Heart left ventricle (tissue), 16 donors: ENCODE results near the gene RPS27L. TPM values are rescaled to one million over a fixed set of nuclear protein-coding genes. Genes with fewer than 3 reads are reported as not detected.

ENCODE experiments used
- ATAC-seq, 4 donors: fragments of 200-7000 bp; cut with Tn5 transposase; one replicate each; pipeline ENCODE4 v1.9.1; 2020 to 2022; ENCODE audit warnings: moderate library complexity in 4 of 4, mild to moderate bottlenecking in 3 of 4, moderate number of reproducible peaks in 1 of 4
- DNase-seq, 5 donors: peaks; one replicate each; pipeline ENCODE4 v3.0.0-alpha.2; 2020
- H3K27ac ChIP-seq, 12 donors: fragments of 200-600 bp; sonication (generic) in 4 of 12; one replicate each; pipeline versions ENCODE4 v1.5.0 to v1.8.0; 2016 to 2022; ENCODE audit warnings: mild to moderate bottlenecking in 2 of 12
- H3K27me3 ChIP-seq, 9 donors: fragments of 200-600 bp; sonication (generic) in 2 of 9; one replicate each; pipeline versions ENCODE4 v1.5.1 to v1.8.0; 2016 to 2022; ENCODE audit warnings: mild to moderate bottlenecking in 3 of 9
- H3K36me3 ChIP-seq, 9 donors: fragments of 200-600 bp; sonication (generic) in 2 of 9; one replicate each; pipeline versions ENCODE4 v1.5.0 to v1.8.0; 2018 to 2022; ENCODE audit warnings: mild to moderate bottlenecking in 2 of 9
- H3K4me1 ChIP-seq, 12 donors: fragments of 200-600 bp; sonication (generic) in 4 of 12; one replicate each; pipeline versions ENCODE4 v1.5.0 to v1.8.0; 2016 to 2022; ENCODE audit warnings: mild to moderate bottlenecking in 3 of 12
- H3K4me3 ChIP-seq, 12 donors: fragments of 200-600 bp; sonication (generic) in 4 of 12; one replicate each; pipeline versions ENCODE4 v1.5.0 to v1.8.0; 2017 to 2022; ENCODE audit warnings: mild to moderate bottlenecking in 9 of 12, moderate library complexity in 4 of 12
- H3K9me3 ChIP-seq, 12 donors: fragments of 200-600 bp; sonication (generic) in 4 of 12; one replicate each; pipeline versions ENCODE4 v1.5.0 to v1.8.0; 2016 to 2022; ENCODE audit warnings: mild to moderate bottlenecking in 1 of 12
- POLR2A ChIP-seq, 2 donors: fragments of 450-650 bp; IDR thresholded peaks; one replicate each; pipeline ENCODE4 v1.6.1; 2017; ENCODE audit warnings: antibody characterized with exemption in 2 of 2, mild to moderate bottlenecking in 2 of 2, moderate library complexity in 2 of 2
- WGBS, 4 donors: extraction: QIAGEN DNeasy Blood & Tissue Kit in 2 of 4; methylation state at CpG; one replicate each; pipeline versions ENCODE4 v1.1.5 to v1.1.7; 2013 to 2018; 5-methylcytosine and 5-hydroxymethylcytosine counted together
- intact Hi-C, 10 donors: fragments of 100-400 bp; cut with DNase I; formaldehyde crosslinking; loops; one replicate each; pipeline versions ENCODE4 v1.11.1 to v1.14.2; 2022
- polyA plus RNA-seq, 2 donors: library from polyadenylated mRNA; stranded (reverse); fragments of 200-250 nt; gene quantifications; one replicate each; pipeline ENCODE4 v1.2.3, GENCODE V29; 2013
- total RNA-seq, 9 donors: library from RNA; depleted of rRNA in 2 of 9; stranded (reverse); fragments of >200 nt in 2 of 9; fragmentation: NEBNext Ultra II Directional in 3 of 9; extraction: Animal tissue kit (Norgen Biotek cat#: 25700) in 3 of 9; gene quantifications; one replicate each; pipeline versions ENCODE4 v1.1.0 to v1.2.4, GENCODE V29; 2016 to 2023
- TF ChIP-seq, protein P1 (sequence below), 12 donors: fragments of 200-600 bp; sonication (generic) in 4 of 12; IDR thresholded peaks; one replicate each; pipeline versions ENCODE4 v1.5.0 to v1.8.0; 2018 to 2022; ENCODE audit warnings: antibody characterized with exemption in 12 of 12, mild to moderate bottlenecking in 5 of 12
- donor health status: ischemic (EF 13 %, LVEDD 7.1; RV severe dilation, severe dysfunction).
- donor health status: healthy with polysubstance abuse.
- donor health status: DM: no; HTN: yes; CAD: no.
- donor health status: DM: no; HTN: no; CAD: no.
- donor health status: ischemic (EF 25% LVEDD 6.9; RV normal size, moderate dysfunction).
- donor health status: ischemic (EF 25% LVEDD 5.7; RV mildly dilated, moderate dysfunction).
- donor health status: healthy.
- donor health status: DM: yes; HTN: yes; CAD: no.
- donor health status: ischemic (EF 35%, LVEDD 5.7; RV mildly dilated, moderate dysfunction).
- donor health status: nonischemic (EF 11% LVEDD 7.7; RV severe dilation, severe dysfunction).
- donor health status: DM: yes; HTN: yes; CAD: no.
- donor health status: PGD.
- donor health status: ischemic (EF 29% LVEDD 5.4; RV normal size, mild dysfunction).
- donor health status: nonischemic (EF 23%, LVEDD 6.1; RV moderate dilation, normal function).

RPS27L gene
- total and polyA plus RNA-seq, 11 donors: 53.4 to 221 (median 137) TPM

DNA sequence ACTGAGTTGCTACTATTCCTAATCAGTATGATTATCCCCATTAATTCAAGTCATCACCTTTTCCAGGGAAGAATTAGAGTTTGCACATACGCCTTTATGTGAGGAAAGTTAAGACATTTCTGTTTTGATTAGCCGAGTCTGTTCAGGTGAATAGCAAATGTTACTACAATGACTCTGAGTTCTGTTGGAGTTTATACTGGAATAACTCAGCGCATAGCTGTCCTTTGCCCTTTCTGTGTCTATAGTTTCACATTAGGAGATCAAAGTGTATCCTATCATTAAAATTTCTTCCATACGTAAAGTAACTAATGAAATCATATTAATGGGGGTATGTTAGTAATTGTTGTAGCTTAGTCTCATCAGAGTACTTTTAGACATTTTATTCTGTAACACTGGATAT lies 37.0 kb upstream of the RPS27L start:
- DNase-seq: no peak
- intact Hi-C loops: loop anchor here in 5 of 10 donors (5.0 to 10.0 kb wide), 3 partner anchors 38 to 80 kb away; partner anchors contain the start of gene APH1B (in 3 of the 5)
- Histone ChIP-seq H3K36me3 (peaks cover 0 to 7% (median 0%) of the 10 kb centered on the region in 9 donors), H3K4me1 (peaks cover 0 to 91% (median 36%) of the 10 kb centered on the region in 12 donors), H3K9me3 (no peaks in the 10 kb centered on the region), H3K27ac (peak overlapping the region in 10 of 12 donors; percentile 6 to 90 (median 30)), H3K27me3 (no peaks in the 10 kb centered on the region), H3K4me3 (peak overlapping the region in 2 of 12 donors; percentile 21)
- no peak for ATAC-seq
- TF ChIP-seq, protein P1, sequence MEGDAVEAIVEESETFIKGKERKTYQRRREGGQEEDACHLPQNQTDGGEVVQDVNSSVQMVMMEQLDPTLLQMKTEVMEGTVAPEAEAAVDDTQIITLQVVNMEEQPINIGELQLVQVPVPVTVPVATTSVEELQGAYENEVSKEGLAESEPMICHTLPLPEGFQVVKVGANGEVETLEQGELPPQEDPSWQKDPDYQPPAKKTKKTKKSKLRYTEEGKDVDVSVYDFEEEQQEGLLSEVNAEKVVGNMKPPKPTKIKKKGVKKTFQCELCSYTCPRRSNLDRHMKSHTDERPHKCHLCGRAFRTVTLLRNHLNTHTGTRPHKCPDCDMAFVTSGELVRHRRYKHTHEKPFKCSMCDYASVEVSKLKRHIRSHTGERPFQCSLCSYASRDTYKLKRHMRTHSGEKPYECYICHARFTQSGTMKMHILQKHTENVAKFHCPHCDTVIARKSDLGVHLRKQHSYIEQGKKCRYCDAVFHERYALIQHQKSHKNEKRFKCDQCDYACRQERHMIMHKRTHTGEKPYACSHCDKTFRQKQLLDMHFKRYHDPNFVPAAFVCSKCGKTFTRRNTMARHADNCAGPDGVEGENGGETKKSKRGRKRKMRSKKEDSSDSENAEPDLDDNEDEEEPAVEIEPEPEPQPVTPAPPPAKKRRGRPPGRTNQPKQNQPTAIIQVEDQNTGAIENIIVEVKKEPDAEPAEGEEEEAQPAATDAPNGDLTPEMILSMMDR (IDR thresholded peaks at IDR 0.05): no peak
- no peak for TF ChIP-seq POLR2A (IDR thresholded peaks at IDR 0.05)
- 65 to 78% (median 72%) methylated on average over 4 of the region's 4 CpGs for WGBS, 4 donors

DNA sequence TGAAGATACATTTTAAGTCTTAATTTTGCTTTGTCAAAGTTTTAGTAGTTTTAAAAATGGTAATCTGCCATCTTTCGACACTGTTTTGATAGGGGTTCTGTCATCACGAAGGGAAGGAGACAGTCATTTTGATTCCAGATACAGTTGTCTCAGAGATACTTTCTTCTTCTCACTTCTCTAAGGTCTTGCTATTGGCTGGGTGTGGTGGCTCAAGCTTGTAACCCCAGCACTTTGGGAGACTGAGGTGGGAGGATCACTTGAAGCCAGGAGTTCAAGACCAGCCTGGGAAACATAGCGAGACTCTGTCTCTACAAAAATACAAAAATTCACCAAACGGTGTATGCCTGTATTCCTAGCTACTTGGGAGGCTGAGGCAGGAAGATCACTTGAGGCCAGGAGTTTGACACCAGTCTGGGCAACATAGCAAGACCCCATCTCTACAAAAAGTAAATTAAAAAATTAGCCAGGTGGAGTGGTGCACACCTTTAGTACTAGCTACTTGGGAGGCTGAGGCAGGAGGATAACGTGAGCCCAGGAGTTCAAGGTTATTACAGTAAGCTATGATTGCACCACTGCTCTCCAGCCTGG lies 35.4 kb upstream of the RPS27L start:
- Histone ChIP-seq H3K27ac (peak overlapping the region in 1 of 12 donors; percentile 90), H3K27me3 (no peaks in the 10 kb centered on the region), H3K4me3 (peak overlapping the region in 1 of 12 donors; percentile 71), H3K9me3 (no peaks in the 10 kb centered on the region), H3K36me3 (peaks cover 0 to 4% (median 0%) of the 10 kb centered on the region in 9 donors), H3K4me1 (peaks cover 0 to 82% (median 32%) of the 10 kb centered on the region in 12 donors)
- DNase-seq: no peak
- intact Hi-C loops: loop anchor here in 5 of 10 donors (5.0 to 10.0 kb wide), 3 partner anchors 40 to 82 kb away; partner anchors contain the start of gene APH1B (in 3 of the 5)
- TF ChIP-seq, protein P1 (IDR thresholded peaks at IDR 0.05): no peak
- no peak for TF ChIP-seq POLR2A (IDR thresholded peaks at IDR 0.05)
- no peak for ATAC-seq
- 87 to 95% (median 90%) methylated on average over 5 of the region's 5 CpGs for WGBS, 4 donors

DNA sequence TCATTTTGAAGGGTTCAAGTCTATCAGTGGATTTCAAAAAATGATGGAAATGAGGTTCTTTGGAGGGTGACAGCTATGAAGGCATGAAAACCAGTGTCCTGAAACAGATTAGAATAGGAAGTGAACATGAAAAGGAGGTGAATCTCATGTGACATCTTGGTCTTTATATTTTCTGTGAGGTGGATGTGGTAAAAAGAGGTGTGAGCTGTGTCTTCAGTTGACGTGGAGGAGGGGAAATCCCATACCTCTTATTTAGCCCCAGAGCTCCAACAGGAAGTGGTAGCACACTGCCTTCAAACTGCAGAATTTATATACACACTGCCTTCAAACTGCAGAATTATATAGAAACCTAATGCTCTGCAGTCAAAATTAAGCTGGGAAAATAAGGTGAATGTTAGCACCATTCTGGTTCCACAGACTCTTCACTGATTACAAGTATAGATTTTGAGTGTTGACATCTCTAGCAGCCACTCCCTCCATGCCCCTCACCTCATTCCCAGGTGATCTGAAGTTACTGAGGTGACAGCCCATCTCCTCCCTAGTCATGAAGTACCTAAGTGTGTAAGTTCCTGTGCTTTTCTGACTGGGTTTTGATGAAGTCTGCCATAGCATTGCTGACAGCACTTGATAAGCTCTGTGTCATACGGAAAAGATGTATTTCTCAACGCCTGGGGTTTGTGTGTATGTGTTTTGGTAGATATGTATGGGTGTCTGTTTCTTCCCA lies 34.8 kb upstream of the RPS27L start:
- Histone ChIP-seq H3K27ac (peak overlapping the region in 1 of 12 donors; percentile 90), H3K9me3 (no peaks in the 10 kb centered on the region), H3K36me3 (no peaks in the 10 kb centered on the region), H3K4me3 (peak overlapping the region in 3 of 12 donors; percentile 71 to 77 (median 72)), H3K27me3 (no peaks in the 10 kb centered on the region), H3K4me1 (peaks cover 0 to 75% (median 32%) of the 10 kb centered on the region in 12 donors)
- ATAC-seq (no peak), DNase-seq (no peak)
- no peak for TF ChIP-seq POLR2A (IDR thresholded peaks at IDR 0.05)
- TF ChIP-seq, protein P1 (IDR thresholded peaks at IDR 0.05): no peak
- WGBS, 4 donors: 72 to 87% (median 74%) methylated on average over 3 of the region's 3 CpGs
- intact Hi-C loops: loop anchor here in 5 of 10 donors (5.0 to 10.0 kb wide), 3 partner anchors 40 to 83 kb away; partner anchors contain the start of gene APH1B (in 3 of the 5)
